PC-9 (cell line): Measurements from ENCODE around the gene RPL19. TPM values are rescaled to one million over a fixed set of nuclear protein-coding genes. Genes with fewer than 3 reads are reported as not detected.

Experiments
- BruUV-seq: library from RNA; stranded (reverse); fragments of 400-500 nt; replicated peaks from 2 replicates; lab custom pipeline; 2021; lab: Mats Ljungman, UMichigan
- CTCF ChIA-PET: fragments of 300-600 bp; sonication (Branson Sonifier 250); formaldehyde crosslinking; loops from one replicate; lab custom pipeline; 2022; ENCODE audit warnings: antibody characterized with exemption; lab: Charles Lee
- POLR2A ChIA-PET: fragments of 300-600 bp; sonication (Branson Sonifier 250); formaldehyde crosslinking; loops from one replicate; lab custom pipeline; 2022; ENCODE audit warnings: antibody characterized with exemption; ENCODE audit not compliant: unreplicated experiment; lab: Charles Lee
- DNase-seq, 2 experiments: peaks; one replicate each; pipeline versions ENCODE4 v3.0.0 to v3.0.0-alpha.2; 2015 to 2022; ENCODE audit warnings: mixed read lengths in 1 of 2
- H2AFZ ChIP-seq: fragments of 200-600 bp; sonication (generic); 2 replicates; pipeline ENCODE4 v1.8.1; 2017; ENCODE audit warnings: antibody characterized with exemption
- H3F3A ChIP-seq: fragments of 200-600 bp; sonication (generic); 2 replicates; pipeline ENCODE4 v1.8.1; 2017; ENCODE audit warnings: antibody characterized with exemption, mild to moderate bottlenecking, low read depth; ENCODE audit not compliant: insufficient read depth
- H3K27ac ChIP-seq: fragments of 200-600 bp; sonication (generic); 2 replicates; pipeline ENCODE4 v1.6.1; 2016; ENCODE audit warnings: mixed run types
- H3K27me3 ChIP-seq: fragments of 200-600 bp; sonication (generic); 2 replicates; pipeline ENCODE4 v1.6.1; 2016; ENCODE audit warnings: low read depth, mixed run types; ENCODE audit not compliant: insufficient read depth
- H3K36me3 ChIP-seq: fragments of 200-600 bp; sonication (generic); 2 replicates; pipeline ENCODE4 v1.6.1; 2016; ENCODE audit warnings: low read depth, mixed run types
- H3K4me1 ChIP-seq: fragments of 200-600 bp; sonication (generic); replicated peaks from 2 replicates; pipeline ENCODE4 v1.6.1; 2016; ENCODE audit warnings: mixed run types; ENCODE audit not compliant: insufficient read depth
- H3K4me2 ChIP-seq: fragments of 200-600 bp; sonication (generic); 2 replicates; pipeline ENCODE4 v1.6.1; 2017; ENCODE audit warnings: mixed run types
- H3K4me3 ChIP-seq: fragments of 200-600 bp; sonication (generic); 2 replicates; pipeline ENCODE4 v1.6.1; 2016; ENCODE audit warnings: mixed run types
- H3K79me2 ChIP-seq: fragments of 200-600 bp; sonication (generic); 2 replicates; pipeline ENCODE4 v1.6.1; 2017; ENCODE audit warnings: low read depth, mixed run types
- H3K9me2 ChIP-seq: fragments of 200-600 bp; sonication (generic); 2 replicates; pipeline ENCODE4 v1.8.1; 2017; ENCODE audit warnings: mild to moderate bottlenecking; ENCODE audit not compliant: insufficient read depth
- H3K9me3 ChIP-seq: fragments of 200-600 bp; sonication (generic); 2 replicates; pipeline ENCODE4 v1.8.1; 2016; ENCODE audit warnings: low read depth; ENCODE audit not compliant: insufficient read depth
- H4K20me1 ChIP-seq: fragments of 200-600 bp; sonication (generic); 2 replicates; pipeline ENCODE4 v1.8.1; 2017; ENCODE audit not compliant: insufficient read depth
- EZH2 ChIP-seq: fragments of 200-600 bp; sonication (generic); IDR thresholded peaks from 2 replicates; pipeline ENCODE4 v1.8.0; 2017; ENCODE audit warnings: antibody characterized with exemption, low read depth
- intact Hi-C: fragments of 100-400 bp; cut with micrococcal nuclease; formaldehyde crosslinking; loops from one replicate; pipeline ENCODE4 v1.10.0; 2022; ENCODE audit not compliant: unreplicated experiment
- total RNA-seq: library from RNA; stranded (reverse); gene quantifications from 2 replicates; pipeline ENCODE4 v1.2.3, GENCODE V29; 2021
- TF ChIP-seq, protein P1 (sequence below): fragments of 200-600 bp; sonication (generic); conservative IDR thresholded peaks from 2 replicates; pipeline ENCODE4 v1.6.1; 2017; ENCODE audit warnings: mixed run types, antibody characterized with exemption, mild to moderate bottlenecking, moderate library complexity

RPL19 gene
- total RNA-seq, 1 experiment from 2014 or later, result 1,670 TPM

DNA sequence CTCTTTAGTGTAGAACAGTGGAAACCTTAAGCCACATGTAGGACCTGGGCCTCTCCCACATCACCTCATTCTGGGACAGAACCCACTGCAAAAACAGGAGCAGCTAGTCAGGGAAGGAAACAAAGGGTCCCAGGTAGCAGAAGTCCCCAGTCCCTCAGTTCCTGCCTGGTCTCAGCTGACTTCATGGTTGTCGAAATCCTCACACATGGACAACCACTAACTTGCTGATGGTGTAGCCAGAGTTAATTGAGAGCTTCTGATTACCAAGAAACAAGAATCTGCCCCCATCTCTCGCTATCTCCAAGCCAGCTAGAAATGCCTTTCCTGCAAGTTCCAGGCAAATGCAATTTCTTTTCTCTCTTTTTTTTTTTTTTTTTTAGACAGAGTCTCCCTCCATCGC lies 30.6 kb upstream of the RPL19 start:
- CTCF ChIA-PET, result interaction anchor here (0.6 to 0.7 kb wide), 2 partner anchors 84 to 187 kb away, joined by 5 to 16 read pairs; no protein-coding TSS in a partner anchor
- peaks cover 8% of the 10 kb centered on the region; the same call in 1 of the 2 replicates for H3K27me3 ChIP-seq

DNA sequence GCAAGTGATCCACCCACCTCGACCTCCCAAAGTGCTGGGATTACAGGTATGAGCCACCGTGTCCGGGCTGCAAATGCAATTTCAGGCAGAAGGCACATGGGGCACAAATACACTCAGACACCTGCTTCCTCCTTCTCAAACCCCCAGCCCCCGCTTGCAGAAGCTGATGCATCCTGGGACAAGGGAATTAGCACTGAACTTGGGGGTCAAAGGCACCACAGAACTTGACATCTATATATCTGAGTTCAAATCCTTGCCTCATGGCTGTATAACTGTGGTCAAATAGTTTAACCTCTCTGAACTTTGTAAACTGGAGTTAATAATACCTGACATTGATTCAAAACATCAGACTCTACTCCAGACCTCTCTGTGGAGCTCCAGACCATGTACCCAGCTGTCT lies 30.0 kb upstream of the RPL19 start:
- no peaks in the 10 kb centered on the region; the same call in 1 of the 2 replicates for H3F3A ChIP-seq
- no peak overlapping the region for H3K27ac ChIP-seq
- no peaks in the 10 kb centered on the region for H3K9me3 ChIP-seq
- no peaks in the 10 kb centered on the region for H3K36me3 ChIP-seq
- H3K9me2 ChIP-seq, result no peaks in the 10 kb centered on the region
- peaks cover 8% of the 10 kb centered on the region; the same call in 1 of the 2 replicates for H3K27me3 ChIP-seq
- no peaks in the 10 kb centered on the region for H4K20me1 ChIP-seq
- H3K79me2 ChIP-seq, result no peaks in the 10 kb centered on the region
- no TSS peak for BruUV-seq
- ChIA-PET POLR2A (no interaction called here), CTCF (interaction anchor here (0.6 kb wide), 1 partner anchor 187 kb away, joined by 5 read pairs; no protein-coding TSS in a partner anchor)
- no peak overlapping the region for H3K4me3 ChIP-seq
- H2AFZ ChIP-seq, result no peak overlapping the region
- TF ChIP-seq, protein P1, sequence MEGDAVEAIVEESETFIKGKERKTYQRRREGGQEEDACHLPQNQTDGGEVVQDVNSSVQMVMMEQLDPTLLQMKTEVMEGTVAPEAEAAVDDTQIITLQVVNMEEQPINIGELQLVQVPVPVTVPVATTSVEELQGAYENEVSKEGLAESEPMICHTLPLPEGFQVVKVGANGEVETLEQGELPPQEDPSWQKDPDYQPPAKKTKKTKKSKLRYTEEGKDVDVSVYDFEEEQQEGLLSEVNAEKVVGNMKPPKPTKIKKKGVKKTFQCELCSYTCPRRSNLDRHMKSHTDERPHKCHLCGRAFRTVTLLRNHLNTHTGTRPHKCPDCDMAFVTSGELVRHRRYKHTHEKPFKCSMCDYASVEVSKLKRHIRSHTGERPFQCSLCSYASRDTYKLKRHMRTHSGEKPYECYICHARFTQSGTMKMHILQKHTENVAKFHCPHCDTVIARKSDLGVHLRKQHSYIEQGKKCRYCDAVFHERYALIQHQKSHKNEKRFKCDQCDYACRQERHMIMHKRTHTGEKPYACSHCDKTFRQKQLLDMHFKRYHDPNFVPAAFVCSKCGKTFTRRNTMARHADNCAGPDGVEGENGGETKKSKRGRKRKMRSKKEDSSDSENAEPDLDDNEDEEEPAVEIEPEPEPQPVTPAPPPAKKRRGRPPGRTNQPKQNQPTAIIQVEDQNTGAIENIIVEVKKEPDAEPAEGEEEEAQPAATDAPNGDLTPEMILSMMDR, result no peak
- no peak for TF ChIP-seq EZH2
- no peak overlapping the region for H3K4me2 ChIP-seq
- H3K4me1 ChIP-seq, result no peaks in the 10 kb centered on the region
- intact Hi-C loops, result no loop called here
- DNase-seq, result no peak

More for the DNA sequence above, 30.6 kb upstream of the RPL19 start:
- Histone ChIP-seq H3K4me3 (no peak overlapping the region), H3K9me3 (no peaks in the 10 kb centered on the region), H3K27ac (no peak overlapping the region), H2AFZ (no peak overlapping the region), H3F3A (no peaks in the 10 kb centered on the region; the same call in 1 of the 2 replicates), H4K20me1 (no peaks in the 10 kb centered on the region), H3K4me1 (no peaks in the 10 kb centered on the region), H3K9me2 (no peaks in the 10 kb centered on the region), H3K4me2 (no peak overlapping the region), H3K36me3 (no peaks in the 10 kb centered on the region), H3K79me2 (no peaks in the 10 kb centered on the region)
- DNase-seq, result no peak
- BruUV-seq, result no TSS peak
- TF ChIP-seq, protein P1, result no peak
- no peak for TF ChIP-seq EZH2
- intact Hi-C loops, result no loop called here
- POLR2A ChIA-PET, result no interaction called here

DNA sequence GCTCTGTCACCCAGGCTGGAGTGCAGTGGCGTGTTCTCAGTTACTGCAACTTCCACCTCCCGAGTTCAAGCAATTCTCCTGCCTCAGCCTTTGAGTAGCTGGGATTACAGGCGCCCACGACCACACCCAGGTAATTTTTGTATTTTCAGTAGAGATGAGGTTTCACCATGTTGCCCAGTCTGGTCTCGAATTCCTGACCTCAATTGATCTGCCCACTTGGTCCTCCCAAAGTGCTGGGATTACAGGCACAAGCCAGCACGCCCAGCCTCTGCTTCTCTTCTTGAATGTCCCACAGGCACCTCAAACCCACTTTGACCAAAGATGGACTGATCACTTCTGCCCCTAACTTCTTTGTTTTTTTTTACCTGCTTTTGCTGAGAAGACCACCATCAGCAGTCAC lies 29.5 kb upstream of the RPL19 start:
- ChIA-PET CTCF (no interaction called here), POLR2A (no interaction called here)
- intact Hi-C loops, result no loop called here
- H3K27me3 ChIP-seq, result peaks cover 8% of the 10 kb centered on the region; the same call in 1 of the 2 replicates
- H3K27ac ChIP-seq, result no peak overlapping the region
- no peaks in the 10 kb centered on the region for H4K20me1 ChIP-seq
- BruUV-seq, result no TSS peak
- H3K36me3 ChIP-seq, result no peaks in the 10 kb centered on the region
- DNase-seq, result no peak
- no peak overlapping the region for H2AFZ ChIP-seq
- no peaks in the 10 kb centered on the region for H3K9me2 ChIP-seq
- no peaks in the 10 kb centered on the region; the same call in 1 of the 2 replicates for H3F3A ChIP-seq
- no peak overlapping the region for H3K4me3 ChIP-seq
- TF ChIP-seq EZH2, result no peak
- TF ChIP-seq, protein P1, result no peak
- no peaks in the 10 kb centered on the region for H3K9me3 ChIP-seq
- no peak overlapping the region for H3K4me2 ChIP-seq
- no peaks in the 10 kb centered on the region for H3K79me2 ChIP-seq
- no peaks in the 10 kb centered on the region for H3K4me1 ChIP-seq
